Keratinocyte (primary cell): ENCODE results near the gene IFI30.

ENCODE experiments used
- CTCF ChIP-seq, 3 experiments: IDR thresholded peaks in 1 of 3; conservative IDR thresholded peaks in 1 of 3; optimal IDR thresholded peaks in 1 of 3; 2 replicates in 2 of 3; 3 replicates in 1 of 3; pipeline versions ENCODE3 to v1.5.1; 2011; ENCODE audit warnings: low read length in 3 of 3, mild to moderate bottlenecking in 3 of 3, moderate library complexity in 2 of 3, control low read depth in 1 of 3, inconsistent platforms in 1 of 3; ENCODE audit not compliant: insufficient read depth in 2 of 3; ENCODE audit errors: extremely low read depth in 1 of 3
- EZH2 ChIP-seq: IDR thresholded peaks from one replicate; pipeline ENCODE4 v1.6.1; 2012; ENCODE audit warnings: inconsistent platforms, mild to moderate bottlenecking, low read length, moderate library complexity

- TF ChIP-seq CTCF (optimal IDR thresholded peaks at IDR 0.05 in 1 of 3, IDR thresholded peaks at IDR 0.05 in 1 of 3, conservative IDR thresholded peaks at IDR 0.05 in 1 of 3; ENCODE audit: extremely low read depth in 1 of 3, insufficient read depth in 2 of 3, low read length in 3 of 3) (no peak), EZH2 (no peak)
Measured at GRCh38 chr19:18193388-18194180, 20.0 kb downstream of the IFI30 start.
